ENCODE results near the gene ITPR1. TPM values are rescaled to one million over a fixed set of nuclear protein-coding genes. Genes with fewer than 3 reads are reported as not detected.

ITPR1 gene
- polyA plus RNA-seq, 1 of the 3 experiments (the other 2 are of a cell fraction) = 5.9 TPM

- Histone ChIP-seq H3F3A (replicated peaks; ENCODE audit: insufficient read depth) (no peaks in the 10 kb centered on the region), H3K4me1 (ENCODE audit: control insufficient read depth in 1 of 2, insufficient read depth in 2 of 2, low read depth in 1 of 2, low read length in 1 of 2) (no peaks in the 10 kb centered on the region; a peak in 1 of 4 replicates), H3K4me3 (ENCODE audit: low read depth in 2 of 2, low read length in 1 of 2) (no peak overlapping the region), H3K9me2 (no peaks in the 10 kb centered on the region), H2AFZ (ENCODE audit: low read depth) (no peak overlapping the region), H4K20me1 (ENCODE audit: insufficient read depth) (no peaks in the 10 kb centered on the region), H3K27me3 (ENCODE audit: insufficient read depth) (no peaks in the 10 kb centered on the region), H3K36me3 (replicated peaks in 1 of 2; ENCODE audit: control insufficient read depth in 1 of 2, insufficient read depth in 2 of 2, low read length in 1 of 2) (no peaks in the 10 kb centered on the region), H3K9me3 (no peaks in the 10 kb centered on the region), H3K9ac (no peak overlapping the region), H3K4me2 (no peak overlapping the region), H3K79me2 (ENCODE audit: insufficient read depth) (no peaks in the 10 kb centered on the region), H3K27ac (ENCODE audit: low read depth in 2 of 2, low read length in 1 of 2) (no peak overlapping the region)
- POLR2A ChIA-PET = no interaction called here
- WGBS (ENCODE audit: low lambda C conversion rate) = 78% methylated on average over 3 of the region's 3 CpGs
- no peak for DNase-seq
- CTCF ChIA-PET = no interaction called here
- TF ChIP-seq POLR2AphosphoS5 (IDR thresholded peaks at IDR 0.05; ENCODE audit: low read depth, low read length) (no peak), GATA2 (CRISPR knock-in tag; IDR thresholded peaks at IDR 0.05) (no peak), RXRA (IDR thresholded peaks at IDR 0.05; ENCODE audit: borderline replicate concordance, low read depth) (no peak), MEF2A (IDR thresholded peaks at IDR 0.05; ENCODE audit: borderline replicate concordance, low read depth) (no peak), FOXJ3 (CRISPR knock-in tag; IDR thresholded peaks at IDR 0.05) (no peak), EP300 (IDR thresholded peaks at IDR 0.05; ENCODE audit: borderline replicate concordance in 1 of 2, low read depth in 1 of 2, low read length in 1 of 2) (no peak), GABPA (IDR thresholded peaks at IDR 0.05; ENCODE audit: low read depth) (no peak), EZH2phosphoT487 (IDR thresholded peaks at IDR 0.05; ENCODE audit: borderline replicate concordance, low read depth) (no peak)
Measured at GRCh38 chr3:4885316-4885715, 392.2 kb downstream of the ITPR1 start.

GRCh38 chr3:4886448-4886847, 393.3 kb downstream of the ITPR1 start:
- no peaks in the 10 kb centered on the region for H3K79me2 ChIP-seq (ENCODE audit: insufficient read depth)
- no peak for TF ChIP-seq RFX5 (IDR thresholded peaks at IDR 0.05; ENCODE audit: low read length)
- TF ChIP-seq RAD21 (IDR thresholded peaks at IDR 0.05; ENCODE audit: low read length) = no peak
- no peak for TF ChIP-seq YY1 (IDR thresholded peaks at IDR 0.05; ENCODE audit: low read depth)
- no peak for TF ChIP-seq EZH2phosphoT487 (IDR thresholded peaks at IDR 0.05; ENCODE audit: borderline replicate concordance, low read depth)
- no peak for TF ChIP-seq MEF2A (IDR thresholded peaks at IDR 0.05; ENCODE audit: borderline replicate concordance, low read depth)
- no peak for TF ChIP-seq CHD2 (IDR thresholded peaks at IDR 0.05; ENCODE audit: low read length, partially characterized antibody)
- TF ChIP-seq, protein P1, sequence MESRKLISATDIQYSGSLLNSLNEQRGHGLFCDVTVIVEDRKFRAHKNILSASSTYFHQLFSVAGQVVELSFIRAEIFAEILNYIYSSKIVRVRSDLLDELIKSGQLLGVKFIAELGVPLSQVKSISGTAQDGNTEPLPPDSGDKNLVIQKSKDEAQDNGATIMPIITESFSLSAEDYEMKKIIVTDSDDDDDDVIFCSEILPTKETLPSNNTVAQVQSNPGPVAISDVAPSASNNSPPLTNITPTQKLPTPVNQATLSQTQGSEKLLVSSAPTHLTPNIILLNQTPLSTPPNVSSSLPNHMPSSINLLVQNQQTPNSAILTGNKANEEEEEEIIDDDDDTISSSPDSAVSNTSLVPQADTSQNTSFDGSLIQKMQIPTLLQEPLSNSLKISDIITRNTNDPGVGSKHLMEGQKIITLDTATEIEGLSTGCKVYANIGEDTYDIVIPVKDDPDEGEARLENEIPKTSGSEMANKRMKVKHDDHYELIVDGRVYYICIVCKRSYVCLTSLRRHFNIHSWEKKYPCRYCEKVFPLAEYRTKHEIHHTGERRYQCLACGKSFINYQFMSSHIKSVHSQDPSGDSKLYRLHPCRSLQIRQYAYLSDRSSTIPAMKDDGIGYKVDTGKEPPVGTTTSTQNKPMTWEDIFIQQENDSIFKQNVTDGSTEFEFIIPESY (IDR thresholded peaks at IDR 0.05; ENCODE audit: borderline replicate concordance, low read depth) = no peak
- TF ChIP-seq FOXM1 (IDR thresholded peaks at IDR 0.05; ENCODE audit: low read depth) = no peak
- TF ChIP-seq SIN3A (IDR thresholded peaks at IDR 0.05; ENCODE audit: borderline replicate concordance, low read depth, low read length) = no peak
- no peaks in the 10 kb centered on the region for H3K9me3 ChIP-seq
- no peak for DNase-seq
- no peaks in the 10 kb centered on the region for H3F3A ChIP-seq (replicated peaks; ENCODE audit: insufficient read depth)
- H3K4me1 ChIP-seq (ENCODE audit: control insufficient read depth in 1 of 2, insufficient read depth in 2 of 2, low read depth in 1 of 2, low read length in 1 of 2) = no peaks in the 10 kb centered on the region; a peak in 1 of 4 replicates
- no peak overlapping the region for H3K9ac ChIP-seq
- no peak overlapping the region for H3K4me2 ChIP-seq
- ChIA-PET CTCF (no interaction called here), POLR2A (no interaction called here)
- H3K27ac ChIP-seq (ENCODE audit: low read depth in 2 of 2, low read length in 1 of 2) = no peak overlapping the region
- H3K36me3 ChIP-seq (replicated peaks in 1 of 2; ENCODE audit: control insufficient read depth in 1 of 2, insufficient read depth in 2 of 2, low read length in 1 of 2) = no peaks in the 10 kb centered on the region
- no peaks in the 10 kb centered on the region for H3K9me2 ChIP-seq
- no peaks in the 10 kb centered on the region for H3K27me3 ChIP-seq (ENCODE audit: insufficient read depth)
- no peak overlapping the region for H2AFZ ChIP-seq (ENCODE audit: low read depth)
- no peak overlapping the region for H3K4me3 ChIP-seq (ENCODE audit: low read depth in 2 of 2, low read length in 1 of 2)
- H4K20me1 ChIP-seq (ENCODE audit: insufficient read depth) = no peaks in the 10 kb centered on the region
- WGBS (ENCODE audit: low lambda C conversion rate) = 90% methylated on average over 7 of the region's 7 CpGs

All from SK-N-SH (cell line).